SK-N-SH (cell line): ENCODE data around the gene APOBEC2.

Experiments
- CTCF ChIP-seq: fragments of 200-600 bp; sonication (generic); IDR thresholded peaks from 2 replicates; pipeline ENCODE4 v1.6.1; 2017; ENCODE audit warnings: antibody characterized with exemption, mild to moderate bottlenecking, moderate library complexity
- FOXM1 ChIP-seq: IDR thresholded peaks from 2 replicates; pipeline ENCODE4 v1.4.0; 2012; ENCODE audit warnings: low read depth, mild to moderate bottlenecking
- IRF3 ChIP-seq: fragments of 150-350 bp; IDR thresholded peaks from 2 replicates; pipeline ENCODE4 v1.6.1; 2016; ENCODE audit warnings: mild to moderate bottlenecking, low read depth, low read length
- NFIC ChIP-seq: IDR thresholded peaks from 2 replicates; pipeline ENCODE4 v1.4.0; 2012; ENCODE audit warnings: borderline replicate concordance
- NRF1 ChIP-seq: IDR thresholded peaks from 2 replicates; pipeline ENCODE4 v1.6.1; 2012; ENCODE audit warnings: low read depth, mild to moderate bottlenecking, low read length
- POLR2AphosphoS5 ChIP-seq: IDR thresholded peaks from 2 replicates; pipeline ENCODE4 v1.6.1; 2012; ENCODE audit warnings: low read depth, low read length
- RAD21 ChIP-seq: IDR thresholded peaks from 2 replicates; pipeline ENCODE4 v1.6.1; 2012; ENCODE audit warnings: mild to moderate bottlenecking, low read length
- REST ChIP-seq: IDR thresholded peaks from 2 replicates; pipeline ENCODE4 v1.6.1; 2012; ENCODE audit warnings: mild to moderate bottlenecking, low read depth, low read length, moderate library complexity
- RFX5 ChIP-seq: IDR thresholded peaks from 2 replicates; pipeline ENCODE4 v1.6.1; 2012; ENCODE audit warnings: mild to moderate bottlenecking, improper control_type of control experiment, low read length
- RXRA ChIP-seq: IDR thresholded peaks from 2 replicates; pipeline ENCODE4 v1.4.0; 2012; ENCODE audit warnings: low read depth, mild to moderate bottlenecking, borderline replicate concordance
- SIN3A ChIP-seq: IDR thresholded peaks from 2 replicates; pipeline ENCODE4 v1.6.1; 2012; ENCODE audit warnings: low read depth, mild to moderate bottlenecking, low read length, moderate library complexity, borderline replicate concordance
- SMC3 ChIP-seq: IDR thresholded peaks from 2 replicates; pipeline ENCODE4 v1.6.1; 2012; ENCODE audit warnings: low read depth, low read length, improper control_type of control experiment
- TAF1 ChIP-seq: IDR thresholded peaks from 2 replicates; pipeline ENCODE4 v1.6.1; 2012; ENCODE audit warnings: low read depth, mild to moderate bottlenecking, low read length, moderate library complexity, borderline replicate concordance
- TCF12 ChIP-seq: IDR thresholded peaks from 2 replicates; pipeline ENCODE4 v1.4.0; 2012

- TF ChIP-seq CTCF, result no peak
- TF ChIP-seq IRF3, result no peak
- no peak for TF ChIP-seq FOXM1
- TF ChIP-seq SMC3, result no peak
- TF ChIP-seq REST, result no peak
- TF ChIP-seq POLR2AphosphoS5, result no peak
- TF ChIP-seq RFX5, result no peak
- no peak for TF ChIP-seq SIN3A
- TF ChIP-seq RXRA, result no peak
- TF ChIP-seq TAF1, result no peak
- no peak for TF ChIP-seq RAD21
- no peak for TF ChIP-seq NRF1
- no peak for TF ChIP-seq TCF12
- no peak for TF ChIP-seq NFIC
Observed at GRCh38 chr6:41054511-41054910, 1.5 kb downstream of the APOBEC2 start.
